ENCODE measurements around the gene KCTD11. TPM values are rescaled to one million over a fixed set of nuclear protein-coding genes. Genes with fewer than 3 reads are reported as not detected.

The KCTD11 gene
- total RNA-seq, 2 experiments from 2014 or later = 5.8 to 5.9 TPM

DNA sequence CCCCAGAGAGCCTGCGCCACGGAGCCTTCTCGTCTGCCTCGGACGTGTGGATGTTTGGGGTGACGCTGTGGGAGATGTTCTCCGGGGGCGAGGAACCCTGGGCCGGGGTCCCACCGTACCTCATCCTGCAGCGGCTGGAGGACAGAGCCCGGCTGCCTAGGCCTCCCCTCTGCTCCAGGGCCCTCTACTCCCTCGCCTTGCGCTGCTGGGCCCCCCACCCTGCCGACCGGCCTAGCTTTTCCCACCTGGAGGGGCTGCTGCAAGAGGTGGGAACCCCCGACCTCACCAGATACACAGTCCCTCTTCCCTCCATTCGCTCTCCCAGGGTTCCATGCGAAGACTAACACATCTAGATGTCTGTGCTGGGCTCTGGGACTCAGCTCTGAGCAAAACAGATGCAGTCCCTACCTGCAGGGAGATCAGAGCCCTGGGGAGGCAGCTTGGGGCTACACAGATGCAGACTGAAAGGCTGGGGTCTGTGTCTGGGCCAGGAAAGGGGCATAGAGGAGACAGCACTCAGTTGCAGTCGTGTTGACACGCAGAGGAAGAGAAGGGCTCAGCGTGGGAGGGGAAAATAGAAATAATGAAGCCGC lies 32.6 kb downstream of the KCTD11 start:
- Mint-ChIP-seq H3K4me1 (peaks cover 9% of the 10 kb centered on the region), H3K9me3 (no peaks in the 10 kb centered on the region), H3K36me3 (ENCODE audit: low read depth) (peaks cover 14% of the 10 kb centered on the region), H3K27ac (peak overlapping the region; percentile 40), H3K4me3 (peak overlapping the region; percentile 68), H3K27me3 (peaks cover 27% of the 10 kb centered on the region)
- ChIA-PET POLR2A (interaction anchor here (1.1 to 3.7 kb wide), 7 partner anchors 9 to 176 kb away, joined by 3 to 16 read pairs (median 6); partner anchors contain the start of genes ACAP1, PLSCR3, TMEM102 and TMEM256), CTCF (interaction anchor here (1.1 to 2.2 kb wide), 2 partner anchors 29 to 52 kb away, joined by 4 to 8 read pairs; no protein-coding TSS in a partner anchor)
- no peak for DNase-seq

DNA sequence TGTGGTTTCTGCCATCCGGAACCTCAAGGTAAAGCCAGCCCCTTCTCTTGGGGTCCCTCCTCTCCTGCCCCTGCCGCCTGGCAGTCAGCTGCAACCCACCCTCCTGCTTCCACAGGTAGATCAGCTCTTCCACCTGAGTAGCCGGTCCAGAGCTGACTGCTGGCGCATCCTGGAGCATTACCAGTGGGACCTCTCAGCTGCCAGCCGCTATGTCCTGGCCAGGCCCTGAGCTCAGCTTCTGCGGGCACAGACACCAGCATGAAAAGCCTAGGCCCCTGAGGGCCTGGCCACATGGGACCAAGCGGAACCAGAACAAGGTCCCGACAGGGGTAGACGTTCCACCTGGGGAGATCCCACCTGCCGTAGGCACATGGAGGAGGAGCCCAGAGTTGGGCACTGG lies 36.9 kb downstream of the KCTD11 start:
- Mint-ChIP-seq H3K4me3 (no peak overlapping the region), H3K9me3 (no peaks in the 10 kb centered on the region), H3K27ac (no peak overlapping the region), H3K27me3 (no peaks in the 10 kb centered on the region), H3K4me1 (peaks cover 34% of the 10 kb centered on the region), H3K36me3 (ENCODE audit: low read depth) (peaks cover 51% of the 10 kb centered on the region)
- POLR2A ChIA-PET = interaction anchor here (1.1 to 1.3 kb wide), 2 partner anchors 12 to 15 kb away, joined by 3 to 6 read pairs; partner anchors contain the start of gene TMEM256
- CTCF ChIA-PET = no interaction called here
- DNase-seq = no peak

- Mint-ChIP-seq H3K27me3 (no peaks in the 10 kb centered on the region), H3K4me1 (peaks cover 34% of the 10 kb centered on the region), H3K4me3 (no peak overlapping the region), H3K9me3 (no peaks in the 10 kb centered on the region), H3K36me3 (ENCODE audit: low read depth) (peaks cover 53% of the 10 kb centered on the region), H3K27ac (no peak overlapping the region)
- DNase-seq = no peak
- ChIA-PET POLR2A (interaction anchor here (1.3 to 1.4 kb wide), 3 partner anchors 9 to 23 kb away, joined by 3 to 6 read pairs (median 3); partner anchors contain the start of gene TMEM256), CTCF (interaction anchor here (1.7 kb wide), 1 partner anchor 34 kb away, joined by 5 read pairs; no protein-coding TSS in a partner anchor)
Measured at GRCh38 chr17:7389924-7390910, 38.3 kb downstream of the KCTD11 start.

DNA sequence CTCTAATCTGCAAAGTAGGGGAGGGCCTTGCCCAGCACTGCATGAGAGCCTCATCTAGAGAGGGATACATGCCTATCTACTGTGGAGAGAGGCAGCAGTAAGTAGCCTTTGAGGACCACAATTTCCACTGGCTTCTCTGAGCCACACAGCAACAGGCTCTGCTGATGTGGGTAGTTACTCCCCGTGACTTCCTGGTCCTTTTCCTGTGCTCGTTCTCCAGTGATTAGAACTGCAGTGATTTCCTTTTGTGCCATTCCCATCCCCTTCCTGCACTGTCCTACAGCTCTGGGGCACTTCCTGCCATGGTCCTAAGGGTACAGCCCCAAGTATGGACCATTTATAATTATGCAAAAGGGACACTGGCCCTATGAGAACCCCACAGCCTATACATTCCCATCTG lies 39.3 kb downstream of the KCTD11 start:
- Mint-ChIP-seq H3K4me1 (peaks cover 37% of the 10 kb centered on the region), H3K27ac (peak overlapping the region; percentile 52), H3K4me3 (peak overlapping the region; percentile 24), H3K27me3 (no peaks in the 10 kb centered on the region), H3K9me3 (no peaks in the 10 kb centered on the region), H3K36me3 (ENCODE audit: low read depth) (peaks cover 53% of the 10 kb centered on the region)
- CTCF ChIA-PET = no interaction called here
- POLR2A ChIA-PET = interaction anchor here (1.3 to 1.4 kb wide), 2 partner anchors 8 to 22 kb away, joined by 3 read pairs; no protein-coding TSS in a partner anchor
- DNase-seq = no peak

DNA sequence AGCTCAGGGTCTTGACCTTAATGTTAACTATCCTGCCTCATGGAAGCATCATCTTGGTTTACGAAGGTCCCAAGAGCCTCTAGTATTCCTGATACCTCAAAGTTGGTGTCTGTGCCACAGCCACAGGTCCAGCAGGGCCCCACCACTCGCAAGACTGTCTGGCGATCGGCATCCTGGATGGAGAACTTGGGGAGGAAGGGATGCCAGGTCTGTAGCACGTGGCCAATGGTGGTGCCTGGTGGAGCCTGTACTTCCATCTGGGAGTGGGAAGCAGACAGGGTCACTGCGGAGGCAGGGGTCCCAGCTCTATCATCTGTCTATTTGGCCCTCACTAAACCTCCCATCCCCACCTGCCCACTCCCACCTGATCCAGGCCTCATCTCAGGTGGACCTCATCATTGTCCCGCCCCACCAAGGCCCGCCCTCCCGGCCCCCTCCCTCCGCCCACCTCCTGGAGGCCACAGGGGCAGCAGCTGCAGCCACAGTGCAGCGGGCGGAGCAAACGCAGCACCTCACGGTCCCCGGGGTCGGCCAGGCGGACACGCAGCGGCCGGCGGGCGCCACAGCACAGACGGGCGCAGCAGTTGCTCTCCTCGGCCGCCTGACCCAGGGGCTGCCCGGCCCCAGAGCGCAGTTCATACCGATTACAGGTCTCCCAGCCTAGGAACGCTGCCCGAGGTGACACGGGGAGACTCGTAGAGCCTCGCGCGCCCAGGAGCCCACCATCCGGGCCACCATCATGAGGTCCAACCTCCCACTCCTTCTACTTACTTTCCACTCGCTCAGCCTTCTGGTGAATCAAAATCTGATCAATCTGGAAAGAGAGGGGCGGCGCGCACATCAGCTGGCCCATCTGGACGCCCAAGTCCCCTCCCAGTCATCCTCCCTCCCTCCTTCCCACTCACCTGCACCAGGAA lies 41.0 kb downstream of the KCTD11 start:
- ChIA-PET CTCF (interaction anchor here (0.6 kb wide), 1 partner anchor 22 kb away, joined by 4 read pairs; no protein-coding TSS in a partner anchor), POLR2A (interaction anchor here (1.0 to 4.2 kb wide), 5 partner anchors 10 to 294 kb away, joined by 3 to 22 read pairs (median 16); partner anchors contain the start of genes TMEM102, TMEM256 and TP53)
- Mint-ChIP-seq H3K9me3 (no peaks in the 10 kb centered on the region), H3K4me1 (peaks cover 37% of the 10 kb centered on the region), H3K4me3 (peak overlapping the region; percentile 92), H3K27ac (peak overlapping the region; percentile 61), H3K36me3 (ENCODE audit: low read depth) (peaks cover 46% of the 10 kb centered on the region), H3K27me3 (no peaks in the 10 kb centered on the region)
- DNase-seq = no peak

GRCh38 chr17:7393613-7394451 lies 41.9 kb downstream of the KCTD11 start:
- POLR2A ChIA-PET = interaction anchor here (1.0 to 4.2 kb wide), 6 partner anchors 9 to 293 kb away, joined by 3 to 22 read pairs (median 10); partner anchors contain the start of genes TMEM102, TMEM256 and TP53

DNA sequence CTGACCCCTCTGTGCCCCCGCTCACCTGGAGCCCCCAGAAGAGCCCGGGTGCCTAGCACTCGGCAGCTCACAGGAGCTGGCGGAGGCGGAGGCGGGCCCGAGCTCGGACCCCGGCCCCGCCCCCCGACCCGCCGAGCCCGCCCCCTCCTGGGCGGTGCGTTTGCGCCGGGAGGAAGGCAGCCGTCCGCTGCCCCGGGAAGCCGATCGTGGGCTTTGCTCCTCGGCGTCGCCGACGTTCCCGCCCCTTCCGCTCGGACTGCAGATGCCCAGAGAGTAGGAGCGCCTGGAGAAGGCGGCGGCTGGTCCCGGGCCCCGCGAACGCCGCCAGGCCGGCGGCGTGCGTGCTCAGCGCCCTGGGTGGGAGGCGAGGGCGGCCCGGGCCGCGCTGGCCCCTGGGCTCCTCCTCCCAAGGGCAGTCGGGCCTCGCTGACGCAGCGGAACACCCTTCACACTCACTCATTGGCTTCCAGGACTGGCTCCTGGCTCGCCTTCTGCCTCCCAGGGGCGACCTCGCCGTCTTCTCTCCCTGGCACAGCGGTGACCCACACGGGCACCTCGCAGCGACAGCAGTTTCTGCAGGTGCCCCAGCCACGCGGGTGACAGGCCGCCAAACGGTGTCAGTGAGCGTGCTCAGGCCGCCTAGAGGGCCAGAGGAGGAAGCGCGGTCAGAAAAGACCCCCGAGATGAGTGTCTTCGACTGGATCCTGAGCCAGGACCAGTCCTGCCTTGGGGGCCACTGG lies 42.7 kb downstream of the KCTD11 start, which contains the start of gene PLSCR3:
TSS of gene PLSCR3 (minus strand) at position 74 of the 740 bp plus-strand sequence. CDS start 415 bp downstream, outside the sequence.
- peak within 1 kb of the TSS; percentile 92 for H3K4me3 Mint-ChIP-seq
- H3K36me3 Mint-ChIP-seq (ENCODE audit: low read depth) = peaks cover 39% of the 10 kb centered on the region
- ChIA-PET POLR2A (interaction anchor here (1.3 to 4.2 kb wide), 5 partner anchors 9 to 293 kb away, joined by 3 to 22 read pairs (median 16); partner anchors contain the start of genes TMEM102, TMEM256 and TP53), CTCF (interaction anchor here (0.9 to 1.4 kb wide), 4 partner anchors 9 to 166 kb away, joined by 3 to 8 read pairs (median 4); no protein-coding TSS in a partner anchor)
- peak within 1 kb of the TSS; percentile 84 for H3K27ac Mint-ChIP-seq
- H3K9me3 Mint-ChIP-seq = no peaks in the 10 kb centered on the region
- H3K27me3 Mint-ChIP-seq = no peaks in the 10 kb centered on the region
- DNase-seq = peak; percentile 85
- peaks cover 37% of the 10 kb centered on the region for H3K4me1 Mint-ChIP-seq

More at GRCh38 chr17:7393613-7394451, 41.9 kb downstream of the KCTD11 start:
- H3K27me3 Mint-ChIP-seq = no peaks in the 10 kb centered on the region
- peaks cover 37% of the 10 kb centered on the region for H3K4me1 Mint-ChIP-seq
- peak overlapping the region; percentile 82 for H3K27ac Mint-ChIP-seq
- CTCF ChIA-PET = interaction anchor here (0.6 to 1.4 kb wide), 6 partner anchors 8 to 167 kb away, joined by 3 to 8 read pairs (median 3); partner anchors contain the start of gene ACAP1
- peaks cover 46% of the 10 kb centered on the region for H3K36me3 Mint-ChIP-seq (ENCODE audit: low read depth)
- peak overlapping the region; percentile 92 for H3K4me3 Mint-ChIP-seq
- no peaks in the 10 kb centered on the region for H3K9me3 Mint-ChIP-seq
- peak; percentile 47 for DNase-seq

GRCh38 chr17:7396147-7396546 lies 44.2 kb downstream of the KCTD11 start:
- Mint-ChIP-seq H3K4me1 (peaks cover 30% of the 10 kb centered on the region), H3K27me3 (no peaks in the 10 kb centered on the region), H3K36me3 (ENCODE audit: low read depth) (peaks cover 27% of the 10 kb centered on the region), H3K9me3 (no peaks in the 10 kb centered on the region), H3K4me3 (peak overlapping the region; percentile 1), H3K27ac (peak overlapping the region; percentile 8)
- DNase-seq = no peak
- CTCF ChIA-PET = no interaction called here
- POLR2A ChIA-PET = interaction anchor here (2.6 to 4.2 kb wide), 3 partner anchors 7 to 39 kb away, joined by 10 to 22 read pairs (median 19); partner anchors contain the start of genes TMEM102 and TMEM256

DNA sequence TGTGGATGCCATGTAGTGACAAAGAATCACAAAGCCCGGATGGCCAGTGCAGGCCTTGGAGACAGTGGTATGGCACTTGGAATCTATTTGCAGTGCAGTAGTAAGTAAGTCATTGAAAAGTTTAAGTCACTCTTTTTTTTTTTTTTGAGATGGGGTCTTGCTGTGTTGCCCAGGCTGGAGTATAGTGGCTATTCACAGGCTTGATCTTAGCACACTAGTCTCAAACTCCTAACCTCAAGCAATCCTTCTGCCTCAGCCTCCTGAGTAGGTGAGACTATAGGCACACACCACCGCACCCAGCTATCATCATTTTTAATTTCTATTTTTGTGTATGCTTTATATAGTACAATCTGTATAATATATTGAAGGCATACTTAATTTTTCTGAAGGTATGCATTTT lies 46.6 kb downstream of the KCTD11 start:
- POLR2A ChIA-PET = interaction anchor here (0.8 to 2.6 kb wide), 7 partner anchors 8 to 87 kb away, joined by 3 to 10 read pairs (median 6); partner anchors contain the start of genes GPS2 and POLR2A
- Mint-ChIP-seq H3K27ac (no peak overlapping the region), H3K27me3 (no peaks in the 10 kb centered on the region), H3K4me3 (no peak overlapping the region), H3K4me1 (peaks cover 21% of the 10 kb centered on the region), H3K36me3 (ENCODE audit: low read depth) (peaks cover 12% of the 10 kb centered on the region), H3K9me3 (no peaks in the 10 kb centered on the region)
- CTCF ChIA-PET = interaction anchor here (1.6 kb wide), 1 partner anchor 28 kb away, joined by 4 read pairs; no protein-coding TSS in a partner anchor
- no peak for DNase-seq

GRCh38 chr17:7403043-7403726 lies 51.2 kb downstream of the KCTD11 start:
- Mint-ChIP-seq H3K9me3 (no peaks in the 10 kb centered on the region), H3K27me3 (peaks cover 13% of the 10 kb centered on the region), H3K4me3 (peak overlapping the region; percentile 95), H3K36me3 (ENCODE audit: low read depth) (peaks cover 7% of the 10 kb centered on the region), H3K4me1 (peaks cover 23% of the 10 kb centered on the region), H3K27ac (peak overlapping the region; percentile 91)
- peak; percentile 34 for DNase-seq
- ChIA-PET POLR2A (interaction anchor here (0.6 to 3.0 kb wide), 22 partner anchors 9 to 454 kb away, joined by 3 to 24 read pairs (median 4); partner anchors contain the start of genes ACAP1, MPDU1, NAA38 and PLSCR3), CTCF (interaction anchor here (0.5 to 3.4 kb wide), 4 partner anchors 11 to 53 kb away, joined by 3 to 18 read pairs (median 3); partner anchors contain the start of genes TMEM102 and TMEM95)

All from activated CD4-positive, alpha-beta memory T cell treated with anti-CD3 and anti-CD28 coated beads, Interleukin-2, amount 10 ng/mL, durations not matched to agents 7 days and 5 days (primary cell).